Measurements from ENCODE around the gene DNM3.

GRCh38 chr1:172278478-172278877, 437.2 kb downstream of the DNM3 start:
- TF ChIP-seq CTCF (conservative IDR thresholded peaks at IDR 0.05; ENCODE audit: low read depth in 2 of 2): no peak
- no peak for TF ChIP-seq POLR2AphosphoS5 (IDR thresholded peaks at IDR 0.05; ENCODE audit: low read depth)
- TF ChIP-seq, protein P1, sequence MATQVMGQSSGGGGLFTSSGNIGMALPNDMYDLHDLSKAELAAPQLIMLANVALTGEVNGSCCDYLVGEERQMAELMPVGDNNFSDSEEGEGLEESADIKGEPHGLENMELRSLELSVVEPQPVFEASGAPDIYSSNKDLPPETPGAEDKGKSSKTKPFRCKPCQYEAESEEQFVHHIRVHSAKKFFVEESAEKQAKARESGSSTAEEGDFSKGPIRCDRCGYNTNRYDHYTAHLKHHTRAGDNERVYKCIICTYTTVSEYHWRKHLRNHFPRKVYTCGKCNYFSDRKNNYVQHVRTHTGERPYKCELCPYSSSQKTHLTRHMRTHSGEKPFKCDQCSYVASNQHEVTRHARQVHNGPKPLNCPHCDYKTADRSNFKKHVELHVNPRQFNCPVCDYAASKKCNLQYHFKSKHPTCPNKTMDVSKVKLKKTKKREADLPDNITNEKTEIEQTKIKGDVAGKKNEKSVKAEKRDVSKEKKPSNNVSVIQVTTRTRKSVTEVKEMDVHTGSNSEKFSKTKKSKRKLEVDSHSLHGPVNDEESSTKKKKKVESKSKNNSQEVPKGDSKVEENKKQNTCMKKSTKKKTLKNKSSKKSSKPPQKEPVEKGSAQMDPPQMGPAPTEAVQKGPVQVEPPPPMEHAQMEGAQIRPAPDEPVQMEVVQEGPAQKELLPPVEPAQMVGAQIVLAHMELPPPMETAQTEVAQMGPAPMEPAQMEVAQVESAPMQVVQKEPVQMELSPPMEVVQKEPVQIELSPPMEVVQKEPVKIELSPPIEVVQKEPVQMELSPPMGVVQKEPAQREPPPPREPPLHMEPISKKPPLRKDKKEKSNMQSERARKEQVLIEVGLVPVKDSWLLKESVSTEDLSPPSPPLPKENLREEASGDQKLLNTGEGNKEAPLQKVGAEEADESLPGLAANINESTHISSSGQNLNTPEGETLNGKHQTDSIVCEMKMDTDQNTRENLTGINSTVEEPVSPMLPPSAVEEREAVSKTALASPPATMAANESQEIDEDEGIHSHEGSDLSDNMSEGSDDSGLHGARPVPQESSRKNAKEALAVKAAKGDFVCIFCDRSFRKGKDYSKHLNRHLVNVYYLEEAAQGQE (IDR thresholded peaks at IDR 0.05; ENCODE audit: unreplicated experiment): no peak
- no peak for TF ChIP-seq EZH2 (IDR thresholded peaks at IDR 0.05; ENCODE audit: low read depth, unreplicated experiment)
- TF ChIP-seq EZH2phosphoT487 (IDR thresholded peaks at IDR 0.05; ENCODE audit: unreplicated experiment): no peak
- TF ChIP-seq ETS1 (IDR thresholded peaks at IDR 0.05): no peak
- TF ChIP-seq CREB1 (CRISPR knock-in tag; IDR thresholded peaks at IDR 0.05; ENCODE audit: low read depth): no peak
- TF ChIP-seq JUNB (IDR thresholded peaks at IDR 0.05; ENCODE audit: unreplicated experiment): no peak
- TF ChIP-seq, protein P2, sequence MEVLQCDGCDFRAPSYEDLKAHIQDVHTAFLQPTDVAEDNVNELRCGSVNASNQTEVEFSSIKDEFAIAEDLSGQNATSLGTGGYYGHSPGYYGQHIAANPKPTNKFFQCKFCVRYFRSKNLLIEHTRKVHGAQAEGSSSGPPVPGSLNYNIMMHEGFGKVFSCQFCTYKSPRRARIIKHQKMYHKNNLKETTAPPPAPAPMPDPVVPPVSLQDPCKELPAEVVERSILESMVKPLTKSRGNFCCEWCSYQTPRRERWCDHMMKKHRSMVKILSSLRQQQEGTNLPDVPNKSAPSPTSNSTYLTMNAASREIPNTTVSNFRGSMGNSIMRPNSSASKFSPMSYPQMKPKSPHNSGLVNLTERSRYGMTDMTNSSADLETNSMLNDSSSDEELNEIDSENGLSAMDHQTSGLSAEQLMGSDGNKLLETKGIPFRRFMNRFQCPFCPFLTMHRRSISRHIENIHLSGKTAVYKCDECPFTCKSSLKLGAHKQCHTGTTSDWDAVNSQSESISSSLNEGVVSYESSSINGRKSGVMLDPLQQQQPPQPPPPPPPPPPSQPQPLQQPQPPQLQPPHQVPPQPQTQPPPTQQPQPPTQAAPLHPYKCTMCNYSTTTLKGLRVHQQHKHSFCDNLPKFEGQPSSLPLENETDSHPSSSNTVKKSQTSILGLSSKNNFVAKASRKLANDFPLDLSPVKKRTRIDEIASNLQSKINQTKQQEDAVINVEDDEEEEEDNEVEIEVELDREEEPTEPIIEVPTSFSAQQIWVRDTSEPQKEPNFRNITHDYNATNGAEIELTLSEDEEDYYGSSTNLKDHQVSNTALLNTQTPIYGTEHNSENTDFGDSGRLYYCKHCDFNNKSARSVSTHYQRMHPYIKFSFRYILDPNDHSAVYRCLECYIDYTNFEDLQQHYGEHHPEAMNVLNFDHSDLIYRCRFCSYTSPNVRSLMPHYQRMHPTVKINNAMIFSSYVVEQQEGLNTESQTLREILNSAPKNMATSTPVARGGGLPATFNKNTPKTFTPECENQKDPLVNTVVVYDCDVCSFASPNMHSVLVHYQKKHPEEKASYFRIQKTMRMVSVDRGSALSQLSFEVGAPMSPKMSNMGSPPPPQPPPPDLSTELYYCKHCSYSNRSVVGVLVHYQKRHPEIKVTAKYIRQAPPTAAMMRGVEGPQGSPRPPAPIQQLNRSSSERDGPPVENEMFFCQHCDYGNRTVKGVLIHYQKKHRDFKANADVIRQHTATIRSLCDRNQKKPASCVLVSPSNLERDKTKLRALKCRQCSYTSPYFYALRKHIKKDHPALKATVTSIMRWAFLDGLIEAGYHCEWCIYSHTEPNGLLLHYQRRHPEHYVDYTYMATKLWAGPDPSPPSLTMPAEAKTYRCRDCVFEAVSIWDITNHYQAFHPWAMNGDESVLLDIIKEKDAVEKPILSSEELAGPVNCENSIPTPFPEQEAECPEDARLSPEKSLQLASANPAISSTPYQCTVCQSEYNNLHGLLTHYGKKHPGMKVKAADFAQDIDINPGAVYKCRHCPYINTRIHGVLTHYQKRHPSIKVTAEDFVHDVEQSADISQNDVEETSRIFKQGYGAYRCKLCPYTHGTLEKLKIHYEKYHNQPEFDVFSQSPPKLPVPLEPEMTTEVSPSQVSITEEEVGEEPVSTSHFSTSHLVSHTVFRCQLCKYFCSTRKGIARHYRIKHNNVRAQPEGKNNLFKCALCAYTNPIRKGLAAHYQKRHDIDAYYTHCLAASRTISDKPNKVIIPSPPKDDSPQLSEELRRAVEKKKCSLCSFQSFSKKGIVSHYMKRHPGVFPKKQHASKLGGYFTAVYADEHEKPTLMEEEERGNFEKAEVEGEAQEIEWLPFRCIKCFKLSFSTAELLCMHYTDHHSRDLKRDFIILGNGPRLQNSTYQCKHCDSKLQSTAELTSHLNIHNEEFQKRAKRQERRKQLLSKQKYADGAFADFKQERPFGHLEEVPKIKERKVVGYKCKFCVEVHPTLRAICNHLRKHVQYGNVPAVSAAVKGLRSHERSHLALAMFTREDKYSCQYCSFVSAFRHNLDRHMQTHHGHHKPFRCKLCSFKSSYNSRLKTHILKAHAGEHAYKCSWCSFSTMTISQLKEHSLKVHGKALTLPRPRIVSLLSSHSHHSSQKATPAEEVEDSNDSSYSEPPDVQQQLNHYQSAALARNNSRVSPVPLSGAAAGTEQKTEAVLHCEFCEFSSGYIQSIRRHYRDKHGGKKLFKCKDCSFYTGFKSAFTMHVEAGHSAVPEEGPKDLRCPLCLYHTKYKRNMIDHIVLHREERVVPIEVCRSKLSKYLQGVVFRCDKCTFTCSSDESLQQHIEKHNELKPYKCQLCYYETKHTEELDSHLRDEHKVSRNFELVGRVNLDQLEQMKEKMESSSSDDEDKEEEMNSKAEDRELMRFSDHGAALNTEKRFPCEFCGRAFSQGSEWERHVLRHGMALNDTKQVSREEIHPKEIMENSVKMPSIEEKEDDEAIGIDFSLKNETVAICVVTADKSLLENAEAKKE (CRISPR knock-in tag; IDR thresholded peaks at IDR 0.05): peak; percentile 89
- TF ChIP-seq NANOG (IDR thresholded peaks at IDR 0.05; ENCODE audit: borderline replicate concordance): peak; percentile 26; the same call in 1 of the 2 replicates
- no peak for TF ChIP-seq STAT1 (IDR thresholded peaks at IDR 0.05; ENCODE audit: unreplicated experiment)
